Measurements from ENCODE around the gene CXCL17.
A peak's percentile ranks its signal among the peaks of the same experiment; 100 is the strongest.

The CXCL17 gene

DNA sequence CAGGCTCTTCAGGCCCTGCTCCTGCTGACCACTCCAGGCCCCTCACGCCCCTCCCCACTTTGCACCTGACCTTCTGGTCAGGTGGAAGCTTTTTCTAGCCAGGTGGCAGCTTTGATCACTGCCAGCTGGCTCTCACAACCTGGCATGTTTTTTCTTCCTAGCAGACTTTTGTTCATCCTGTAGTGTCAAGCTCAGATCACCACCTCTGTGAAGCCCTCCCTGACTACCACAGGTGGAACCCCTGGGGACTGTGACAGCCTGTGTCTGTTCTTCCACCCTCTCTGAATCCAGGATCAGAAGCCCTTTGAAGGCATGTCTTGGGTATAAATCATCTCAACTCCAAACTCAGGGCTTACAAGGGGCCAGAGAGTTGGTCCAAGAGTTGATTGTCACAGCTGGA is 42.3 kb downstream of the CXCL17 start:
- no peak for DNase-seq (ENCODE audit: low read depth in 3 of 3)

DNA sequence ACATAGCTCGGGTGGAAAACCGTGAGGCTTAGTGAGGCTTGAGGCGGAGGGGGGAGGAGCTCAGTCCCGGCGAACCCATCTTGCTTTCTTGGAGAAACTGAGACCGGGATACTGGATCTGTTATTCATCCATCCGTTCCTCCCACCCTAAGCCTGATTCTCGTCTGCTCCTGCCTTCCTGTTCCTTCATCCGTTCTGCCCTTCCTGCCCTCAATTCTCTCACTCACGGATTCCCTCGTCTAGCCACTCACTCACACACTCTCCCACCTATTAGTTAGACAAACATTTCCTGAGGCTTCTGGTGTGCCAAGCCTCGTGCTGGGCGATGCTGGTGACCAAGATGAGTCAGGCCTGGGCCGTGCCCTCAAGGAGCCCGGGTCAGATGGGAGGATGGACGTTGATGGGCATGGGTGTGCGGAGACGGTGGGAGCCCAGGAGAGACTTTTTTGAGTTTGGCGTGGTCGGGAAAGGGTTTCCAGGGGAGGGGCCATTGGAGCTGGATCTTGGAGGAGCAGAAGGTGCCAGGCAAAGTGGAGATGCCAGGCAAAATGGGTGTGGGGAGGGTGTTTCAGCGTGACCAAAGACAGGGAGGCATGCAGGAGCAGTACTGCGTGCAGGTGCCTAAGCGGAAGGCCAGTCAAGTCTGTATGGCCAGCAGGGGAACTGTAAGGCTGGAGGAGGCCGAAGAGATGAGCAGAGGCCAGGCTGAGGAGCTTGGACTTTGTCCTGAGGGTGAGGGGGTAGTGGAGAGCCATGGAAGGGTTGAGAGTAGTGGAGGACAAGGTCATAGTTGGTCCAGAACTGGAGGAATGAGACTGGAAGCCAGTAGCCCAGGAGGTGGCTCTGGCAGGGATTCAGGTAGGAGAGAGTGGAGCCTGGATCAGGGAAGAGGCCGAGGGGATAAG is 45.2 kb downstream of the CXCL17 start:
- DNase-seq (ENCODE audit: low read depth in 3 of 3), result no peak

DNA sequence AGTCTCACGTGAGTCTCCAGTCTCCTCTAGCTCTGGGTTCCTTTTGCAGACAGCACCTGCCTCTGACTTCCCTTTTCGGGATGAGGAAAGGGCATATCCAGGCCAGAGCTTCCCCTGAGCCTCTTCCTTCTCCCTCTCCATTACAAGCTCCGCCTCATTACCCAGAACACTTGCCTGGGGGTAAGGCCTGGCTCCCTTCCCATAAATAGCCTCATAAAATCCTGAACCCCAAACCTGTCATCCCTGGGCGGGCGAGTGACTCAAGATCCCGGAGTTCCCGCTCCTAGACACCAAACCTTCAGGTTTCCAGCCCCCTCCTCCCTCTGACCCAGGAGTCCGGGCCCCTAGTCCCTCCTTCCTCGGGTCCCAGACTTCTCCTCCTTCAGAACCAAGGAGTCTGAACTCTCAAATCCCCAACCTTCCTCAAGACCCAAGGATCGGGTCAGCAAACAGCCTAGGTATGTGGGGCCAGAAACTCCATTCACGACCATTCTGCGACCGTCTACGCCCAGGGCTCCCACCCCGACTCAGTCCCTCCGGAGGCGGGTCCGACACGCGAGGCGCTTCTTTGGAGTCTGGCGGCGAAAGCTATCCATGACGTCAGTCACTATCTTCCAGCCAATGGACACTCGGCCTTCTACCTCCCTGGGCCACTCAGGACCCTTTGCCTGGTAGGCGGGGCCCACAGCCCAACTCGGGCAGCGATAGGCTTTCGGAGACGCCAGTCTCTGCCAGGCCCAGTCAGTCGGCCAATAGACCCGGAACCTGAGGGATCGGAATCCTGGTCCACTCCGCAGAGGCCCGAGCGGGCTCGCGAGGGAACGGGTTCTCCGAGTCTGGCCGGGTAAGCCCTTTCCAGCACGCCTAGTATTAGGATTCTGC is 46.1 kb downstream of the CXCL17 start:
- DNase-seq (ENCODE audit: low read depth in 3 of 3), result peak; percentile 78 to 90 (median 85)

DNA sequence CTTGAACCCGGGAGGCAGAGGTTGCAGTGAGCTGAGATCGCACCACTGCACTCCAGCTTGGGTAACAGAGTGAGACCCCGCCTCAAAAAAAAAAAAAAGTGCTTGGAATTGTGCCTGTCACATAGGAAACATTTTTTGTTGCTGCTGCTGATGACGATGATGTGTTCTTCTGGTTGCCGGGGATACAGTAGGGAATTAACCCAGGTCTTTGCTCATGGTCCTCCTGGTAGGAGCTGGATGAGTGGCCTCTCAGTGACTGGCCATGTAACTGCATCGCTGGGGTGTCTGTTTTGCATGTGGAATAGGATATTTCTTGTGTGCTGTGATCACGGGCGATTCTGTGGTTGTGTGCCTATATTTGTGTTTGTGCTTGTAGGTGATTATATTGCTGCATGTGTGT is 48.0 kb downstream of the CXCL17 start:
- DNase-seq (ENCODE audit: low read depth in 3 of 3), result no peak

DNA sequence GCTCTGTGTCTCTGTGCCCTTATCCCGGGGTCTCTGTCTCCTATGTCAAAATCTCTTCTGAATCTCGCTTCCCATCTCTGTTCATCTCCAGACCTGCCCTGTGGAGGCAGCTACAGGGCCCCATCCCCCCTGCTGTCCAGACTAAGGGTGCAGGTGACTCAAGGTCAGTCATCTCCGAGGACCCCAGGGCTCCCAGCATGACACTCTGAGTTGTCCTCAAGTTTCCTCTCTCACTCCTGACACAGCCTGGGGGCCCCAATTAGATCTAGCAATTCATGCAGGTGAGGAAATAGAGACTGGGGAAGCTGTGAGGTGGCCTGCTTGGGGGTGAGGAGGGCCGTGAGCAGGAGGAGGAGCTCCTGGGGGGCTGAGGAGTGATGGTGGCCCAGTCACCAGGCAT is 50.6 kb downstream of the CXCL17 start:
- DNase-seq (ENCODE audit: low read depth in 3 of 3), result no peak

DNA sequence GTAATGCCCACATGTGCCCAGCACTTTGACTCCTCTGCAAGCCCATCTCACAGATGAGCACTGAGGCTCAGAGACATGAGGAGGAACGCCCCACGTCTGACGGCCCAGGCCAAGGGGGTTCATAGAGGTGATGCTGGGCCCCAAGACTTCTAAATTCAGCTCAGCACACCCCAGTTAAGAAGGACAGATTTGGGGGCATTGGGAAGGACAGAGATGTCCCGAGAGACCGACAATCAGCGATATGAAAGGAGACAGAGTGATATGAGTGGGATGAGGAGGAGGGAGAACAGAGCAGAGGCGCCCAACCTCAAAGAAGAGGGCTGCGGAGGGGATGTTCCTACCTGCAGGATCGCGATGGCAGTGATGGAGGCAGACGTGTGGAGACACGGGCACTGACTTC is 52.8 kb downstream of the CXCL17 start, which contains the start of gene CNFN:
Gene CNFN, minus strand, starts transcription at position 399 of the 400 bp plus-strand sequence. CDS start 1,260 bp downstream, outside the sequence.
- no peak for DNase-seq (ENCODE audit: low read depth in 3 of 3)

DNA sequence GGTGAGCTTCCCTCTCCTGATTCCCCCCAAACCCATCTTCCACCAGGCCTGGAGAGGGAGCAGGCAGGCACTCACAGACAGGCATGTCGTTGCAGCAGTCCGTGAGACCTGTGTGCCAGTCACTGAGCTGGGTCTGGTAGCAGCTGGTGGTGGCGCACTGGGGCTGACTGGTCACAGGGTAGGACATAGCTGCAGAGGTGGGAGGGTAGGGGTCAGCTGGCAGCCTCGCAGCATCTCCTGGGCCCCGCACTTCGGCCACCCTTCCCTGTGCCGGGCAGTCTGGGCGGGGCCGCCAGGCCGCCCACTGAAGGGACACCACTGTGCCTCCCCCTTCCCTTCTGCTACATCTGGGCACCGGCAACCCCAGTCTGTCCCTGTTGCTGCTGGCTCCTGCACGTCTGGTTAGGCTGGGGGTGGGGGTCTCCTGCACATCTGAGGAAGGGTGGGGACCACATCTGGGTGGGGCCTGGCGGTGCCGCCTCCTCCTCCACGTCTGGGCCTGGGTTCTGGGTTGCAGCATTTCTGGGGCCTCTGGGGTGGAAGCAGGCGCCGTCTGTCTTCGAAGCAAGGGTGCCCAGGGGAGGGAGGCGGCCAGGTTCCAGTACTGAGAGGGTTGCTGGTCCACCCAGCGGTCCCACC is 53.8 kb downstream of the CXCL17 start:
- no peak for DNase-seq (ENCODE audit: low read depth in 3 of 3)

DNA sequence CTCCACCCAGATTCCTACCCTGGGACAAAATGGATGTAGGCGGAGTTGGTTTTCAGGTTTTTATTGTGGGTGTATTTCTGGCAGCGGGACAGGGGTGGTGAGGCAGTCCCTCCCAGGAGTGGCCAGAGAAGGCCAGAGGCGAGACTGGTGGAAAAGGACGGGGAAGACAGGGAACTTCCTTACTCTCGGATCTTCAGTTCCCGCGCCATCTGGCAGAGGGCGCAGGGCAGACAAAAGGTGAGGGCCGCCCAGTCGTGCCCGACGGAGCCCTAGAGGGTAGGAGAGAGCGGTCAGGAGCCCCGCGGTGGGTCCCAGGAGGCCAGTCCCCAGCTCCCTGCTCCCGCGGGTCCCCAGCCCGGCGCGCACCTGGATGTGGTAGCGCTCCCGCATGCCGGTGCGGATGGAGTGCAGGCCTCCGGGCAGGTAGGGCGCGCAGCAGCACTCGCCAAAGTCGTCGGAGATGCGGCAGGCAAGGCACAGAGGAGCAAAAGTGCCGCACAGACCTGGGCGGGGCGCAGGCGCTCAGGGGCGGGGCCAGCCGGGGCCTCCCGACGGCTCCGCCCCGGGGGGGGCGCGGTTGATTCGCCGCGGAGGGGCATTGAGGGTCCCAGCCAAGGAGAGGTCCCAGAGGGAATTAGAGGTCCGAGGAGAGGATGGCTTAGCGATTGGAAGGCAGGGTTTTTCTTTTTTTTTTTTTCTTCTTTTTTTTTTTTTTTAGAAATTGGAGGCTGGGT is 55.6 kb downstream of the CXCL17 start:
- DNase-seq (ENCODE audit: low read depth in 3 of 3), result peak; percentile 29 to 52 (median 50)

DNA sequence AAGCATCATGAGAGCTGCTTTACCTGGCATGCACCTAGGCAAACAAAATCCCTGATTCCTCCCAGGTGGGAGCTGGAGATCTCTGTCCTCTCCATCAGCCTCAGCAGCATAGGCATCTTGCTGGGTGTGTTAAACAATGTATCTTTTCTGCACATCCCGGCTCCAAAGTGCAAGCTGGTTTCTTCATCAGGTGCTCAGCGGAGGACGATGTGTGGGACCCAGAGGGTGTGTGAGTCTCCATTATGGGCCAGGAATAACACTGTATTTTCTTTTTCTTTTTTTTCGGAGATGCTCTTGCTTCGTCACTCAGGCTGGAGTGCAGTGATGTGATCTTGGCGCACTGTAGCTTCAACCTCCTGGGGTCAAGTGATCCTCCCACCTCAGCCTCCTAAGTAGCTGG is 62.6 kb downstream of the CXCL17 start:
- DNase-seq (ENCODE audit: low read depth in 3 of 3), result no peak

Measured in stimulated activated CD4-positive, alpha-beta T cell treated with anti-CD3 and anti-CD28 coated beads, TNF-alpha, amount 100 ng/mL, for 4 hours (primary cell).